Fibroblast of lung (primary cell): Measurements from ENCODE around the gene LRRC8A. TPM values are rescaled to one million over a fixed set of nuclear protein-coding genes. Genes with fewer than 3 reads are reported as not detected.

Source experiments
- DNase-seq, 2 donors: peaks; one replicate each; pipeline versions ENCODE4 v3.0.0 to v3.0.0-alpha.2; 2010; ENCODE audit warnings: low read depth in 2 of 2
- H2AFZ ChIP-seq: 2 replicates; pipeline ENCODE4 v1.5.1; 2012; ENCODE audit warnings: low read length, control low read depth, inconsistent platforms
- H3K27ac ChIP-seq: 2 replicates; pipeline ENCODE4 v1.5.1; 2011; ENCODE audit warnings: low read length, control low read depth; ENCODE audit not compliant: insufficient read depth
- H3K27me3 ChIP-seq: 2 replicates; pipeline ENCODE4 v1.5.1; 2011; ENCODE audit warnings: mild to moderate bottlenecking, low read length; ENCODE audit not compliant: control insufficient read depth, insufficient read depth
- H3K36me3 ChIP-seq: 2 replicates; pipeline ENCODE4 v1.5.1; 2011; ENCODE audit warnings: low read length; ENCODE audit not compliant: control insufficient read depth, insufficient read depth
- H3K4me1 ChIP-seq: 2 replicates; pipeline ENCODE4 v1.5.1; 2011; ENCODE audit warnings: low read length; ENCODE audit not compliant: control insufficient read depth, insufficient read depth; ENCODE audit errors: extremely low read depth
- H3K4me2 ChIP-seq: 2 replicates; pipeline ENCODE4 v1.5.1; 2011; ENCODE audit warnings: low read length, control low read depth; ENCODE audit not compliant: insufficient read depth; ENCODE audit errors: extremely low read depth
- H3K4me3 ChIP-seq, 4 experiments: fragments of 200-600 bp in 1 of 4; sonication (generic) in 1 of 4; replicated peaks in 1 of 4; 2 replicates each; pipeline ENCODE4 v1.5.1; 2011 to 2016; ENCODE audit warnings: low read length in 4 of 4, low read depth in 3 of 4, mild to moderate bottlenecking in 3 of 4, control low read depth in 2 of 4, inconsistent platforms in 1 of 4, mixed read lengths in 1 of 4; ENCODE audit not compliant: insufficient read depth in 1 of 4; ENCODE audit errors: control extremely low read depth in 1 of 4
- H3K79me2 ChIP-seq: 2 replicates; pipeline ENCODE4 v1.5.1; 2012; ENCODE audit warnings: mild to moderate bottlenecking, low read length, inconsistent platforms; ENCODE audit not compliant: control insufficient read depth, insufficient read depth
- H3K9ac ChIP-seq: 2 replicates; pipeline ENCODE4 v1.5.1; 2011; ENCODE audit warnings: mild to moderate bottlenecking, low read length, control low read depth; ENCODE audit not compliant: insufficient read depth
- H3K9me3 ChIP-seq: 2 replicates; pipeline ENCODE4 v1.5.1; 2012; ENCODE audit warnings: low read depth, low read length; ENCODE audit not compliant: control insufficient read depth, insufficient read depth
- H4K20me1 ChIP-seq: 2 replicates; pipeline ENCODE4 v1.5.1; 2011; ENCODE audit warnings: low read length; ENCODE audit not compliant: control insufficient read depth, insufficient read depth; ENCODE audit errors: extremely low read depth
- EZH2 ChIP-seq: IDR thresholded peaks from 2 replicates; pipeline ENCODE4 v1.5.1; 2012; ENCODE audit warnings: low read length, control low read depth, mild to moderate bottlenecking; ENCODE audit errors: missing control alignments
- polyA plus RNA-seq, 2 donors: library from polyadenylated mRNA; depleted of rRNA in 1 of 2; stranded (reverse) in 1 of 2; unstranded in 1 of 2; fragments of >200 nt; gene quantifications; 2 replicates each; pipeline ENCODE4 v1.2.1, GENCODE V29; 2011 to 2012; ENCODE audit warnings: missing spikeins in 1 of 2
- total RNA-seq: library from RNA; depleted of rRNA; stranded (reverse); fragments of >200 nt; gene quantifications from 2 replicates; pipeline ENCODE4 v1.2.1, GENCODE V29; 2014
- TF ChIP-seq, protein P1 (sequence below), 2 donors: IDR thresholded peaks in 1 of 2; conservative IDR thresholded peaks in 1 of 2; 1 replicate in 1 of 2; 2 replicates in 1 of 2; pipeline ENCODE4 v1.5.1; 2011 to 2012; ENCODE audit warnings: low read length in 2 of 2, control low read depth in 1 of 2, inconsistent platforms in 1 of 2, low read depth in 1 of 2, mild to moderate bottlenecking in 1 of 2

Gene LRRC8A
- total and polyA plus RNA-seq, 2 donors (not counting 1 experiment from before 2014, with no cell fraction given), result 26.1 to 35.4 TPM

GRCh38 chr9:128887049-128887448, 5.1 kb downstream of the LRRC8A start:
- peaks cover 84% of the 10 kb centered on the region for H3K79me2 ChIP-seq
- peaks cover 25% of the 10 kb centered on the region for H3K36me3 ChIP-seq
- no peak overlapping the region for H3K4me2 ChIP-seq
- no peak overlapping the region for H2AFZ ChIP-seq
- H3K27me3 ChIP-seq, result no peaks in the 10 kb centered on the region
- H3K9me3 ChIP-seq, result no peaks in the 10 kb centered on the region
- H3K9ac ChIP-seq, result no peak overlapping the region
- no peak for TF ChIP-seq EZH2
- TF ChIP-seq, protein P1, sequence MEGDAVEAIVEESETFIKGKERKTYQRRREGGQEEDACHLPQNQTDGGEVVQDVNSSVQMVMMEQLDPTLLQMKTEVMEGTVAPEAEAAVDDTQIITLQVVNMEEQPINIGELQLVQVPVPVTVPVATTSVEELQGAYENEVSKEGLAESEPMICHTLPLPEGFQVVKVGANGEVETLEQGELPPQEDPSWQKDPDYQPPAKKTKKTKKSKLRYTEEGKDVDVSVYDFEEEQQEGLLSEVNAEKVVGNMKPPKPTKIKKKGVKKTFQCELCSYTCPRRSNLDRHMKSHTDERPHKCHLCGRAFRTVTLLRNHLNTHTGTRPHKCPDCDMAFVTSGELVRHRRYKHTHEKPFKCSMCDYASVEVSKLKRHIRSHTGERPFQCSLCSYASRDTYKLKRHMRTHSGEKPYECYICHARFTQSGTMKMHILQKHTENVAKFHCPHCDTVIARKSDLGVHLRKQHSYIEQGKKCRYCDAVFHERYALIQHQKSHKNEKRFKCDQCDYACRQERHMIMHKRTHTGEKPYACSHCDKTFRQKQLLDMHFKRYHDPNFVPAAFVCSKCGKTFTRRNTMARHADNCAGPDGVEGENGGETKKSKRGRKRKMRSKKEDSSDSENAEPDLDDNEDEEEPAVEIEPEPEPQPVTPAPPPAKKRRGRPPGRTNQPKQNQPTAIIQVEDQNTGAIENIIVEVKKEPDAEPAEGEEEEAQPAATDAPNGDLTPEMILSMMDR (conservative IDR thresholded peaks at IDR 0.05 in 1 of 2, IDR thresholded peaks at IDR 0.05 in 1 of 2; ENCODE audit: low read depth in 1 of 2, low read length in 2 of 2), result no peak
- no peak for DNase-seq
- H3K4me1 ChIP-seq, result peaks cover 9% of the 10 kb centered on the region
- H3K4me3 ChIP-seq, result no peak overlapping the region
- H3K27ac ChIP-seq, result no peak overlapping the region
- H4K20me1 ChIP-seq, result no peaks in the 10 kb centered on the region

- Histone ChIP-seq H3K79me2 (peaks cover 84% of the 10 kb centered on the region), H3K4me2 (no peak overlapping the region), H3K36me3 (peaks cover 25% of the 10 kb centered on the region), H3K9ac (no peak overlapping the region), H3K9me3 (no peaks in the 10 kb centered on the region), H2AFZ (no peak overlapping the region), H3K4me1 (peaks cover 18% of the 10 kb centered on the region), H3K4me3 (no peak overlapping the region), H3K27ac (no peak overlapping the region), H4K20me1 (no peaks in the 10 kb centered on the region), H3K27me3 (no peaks in the 10 kb centered on the region)
- DNase-seq, result peak; percentile 37 to 75
- no peak for TF ChIP-seq EZH2
- TF ChIP-seq, protein P1 (conservative IDR thresholded peaks at IDR 0.05 in 1 of 2, IDR thresholded peaks at IDR 0.05 in 1 of 2; ENCODE audit: low read depth in 1 of 2, low read length in 2 of 2), result no peak
Observed at GRCh38 chr9:128887914-128888350, 6.0 kb downstream of the LRRC8A start.

GRCh38 chr9:128891321-128892220, 9.6 kb downstream of the LRRC8A start:
- H3K9me3 ChIP-seq, result no peaks in the 10 kb centered on the region
- no peak overlapping the region for H2AFZ ChIP-seq
- peak overlapping the region; percentile 80 for H3K27ac ChIP-seq
- no peak overlapping the region for H3K4me3 ChIP-seq
- no peaks in the 10 kb centered on the region for H3K27me3 ChIP-seq
- H3K79me2 ChIP-seq, result peaks cover 59% of the 10 kb centered on the region
- no peak for DNase-seq
- H4K20me1 ChIP-seq, result no peaks in the 10 kb centered on the region
- TF ChIP-seq EZH2, result no peak
- TF ChIP-seq, protein P1 (conservative IDR thresholded peaks at IDR 0.05 in 1 of 2, IDR thresholded peaks at IDR 0.05 in 1 of 2; ENCODE audit: low read depth in 1 of 2, low read length in 2 of 2), result no peak
- H3K36me3 ChIP-seq, result peaks cover 16% of the 10 kb centered on the region
- H3K9ac ChIP-seq, result no peak overlapping the region
- H3K4me1 ChIP-seq, result peaks cover 20% of the 10 kb centered on the region
- H3K4me2 ChIP-seq, result no peak overlapping the region
